ENCODE measurements around the gene ZNF70. TPM values are rescaled to one million over a fixed set of nuclear protein-coding genes. Genes with fewer than 3 reads are reported as not detected.

Gene ZNF70
- total and polyA plus RNA-seq, 2 of the 4 experiments (the other 2 are of a cell fraction), result 2.3 to 4.3 TPM

DNA sequence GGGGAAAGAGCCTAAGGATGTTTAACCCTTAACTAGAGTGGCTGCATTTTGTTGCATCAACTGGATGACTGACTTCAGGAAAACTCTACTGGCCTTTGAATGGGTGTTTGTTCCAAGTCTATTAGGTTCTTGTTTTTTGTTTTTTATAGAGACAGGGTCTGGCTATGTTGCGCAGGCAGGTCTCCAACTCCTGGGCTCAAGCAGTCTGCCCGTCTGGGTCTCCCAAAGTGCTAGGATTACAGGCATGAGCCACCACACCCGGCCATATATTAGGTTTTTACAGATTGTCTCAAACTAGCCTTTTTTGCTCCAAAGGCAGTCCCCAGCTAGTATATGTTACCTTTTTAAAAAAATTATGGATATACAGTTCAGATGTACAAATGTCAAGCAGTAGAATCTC lies 37.0 kb upstream of the ZNF70 start:
- TSS peak; percentile 48 for BruUV-seq (replicated peaks)
- intact Hi-C loops (cut with micrococcal nuclease) (no loop called here), dilution Hi-C loops (cut with HindIII; ENCODE audit: low sequenced_read_pairs, unreplicated experiment) (no loop called here), in situ Hi-C loops (cut with MboI; ENCODE audit: low sequenced_read_pairs) (no loop called here)
- ChIA-PET POLR2A (ENCODE audit: unreplicated experiment) (no interaction called here), CTCF (no interaction called here)
- H3K56ac ChIP-seq (ENCODE audit: extremely low read depth, insufficient read depth, low read length), result no peak overlapping the region
- H3K9ac ChIP-seq (ENCODE audit: low read depth, low read length), result peak overlapping the region; percentile 65; the same call in 1 of the 2 replicates
- H3K4ac ChIP-seq (ENCODE audit: low read depth, low read length), result no peak overlapping the region
- no peak overlapping the region for H3K18ac ChIP-seq (ENCODE audit: low read depth, low read length)
- peak overlapping the region; percentile 76 for H3K4me3 ChIP-seq (ENCODE audit: insufficient read depth, low read depth, low read length)
- H3K27ac ChIP-seq (ENCODE audit: insufficient read depth, low read length), result no peak overlapping the region
- H3K79me1 ChIP-seq (ENCODE audit: low read depth in 1 of 2, low read length in 2 of 2), result peaks cover 37 to 58% of the 10 kb centered on the region in 2 experiments
- H3K9me1 ChIP-seq (ENCODE audit: insufficient read depth, low read length), result peaks cover 21% of the 10 kb centered on the region
- ATAC-seq (ENCODE audit: low read depth) (no peak), DNase-seq (no peak)
- H2BK5ac ChIP-seq (ENCODE audit: low read depth, low read length, poor library complexity, severe bottlenecking), result no peak overlapping the region
- H4K8ac ChIP-seq (ENCODE audit: low read depth in 2 of 2, low read length in 2 of 2), result no peak overlapping the region
- no peaks in the 10 kb centered on the region for H3K27me3 ChIP-seq (ENCODE audit: control insufficient read depth, insufficient read depth, low read length)
- H3K14ac ChIP-seq (replicated peaks; ENCODE audit: low read depth, low read length), result no peak overlapping the region
- peaks cover 23% of the 10 kb centered on the region for H3K4me1 ChIP-seq (ENCODE audit: control insufficient read depth, insufficient read depth, low read length)
- H2BK120ac ChIP-seq (ENCODE audit: low read depth, low read length), result no peak overlapping the region
- no peak overlapping the region for H2BK20ac ChIP-seq (ENCODE audit: low read depth, low read length)
- TF ChIP-seq, protein P1, sequence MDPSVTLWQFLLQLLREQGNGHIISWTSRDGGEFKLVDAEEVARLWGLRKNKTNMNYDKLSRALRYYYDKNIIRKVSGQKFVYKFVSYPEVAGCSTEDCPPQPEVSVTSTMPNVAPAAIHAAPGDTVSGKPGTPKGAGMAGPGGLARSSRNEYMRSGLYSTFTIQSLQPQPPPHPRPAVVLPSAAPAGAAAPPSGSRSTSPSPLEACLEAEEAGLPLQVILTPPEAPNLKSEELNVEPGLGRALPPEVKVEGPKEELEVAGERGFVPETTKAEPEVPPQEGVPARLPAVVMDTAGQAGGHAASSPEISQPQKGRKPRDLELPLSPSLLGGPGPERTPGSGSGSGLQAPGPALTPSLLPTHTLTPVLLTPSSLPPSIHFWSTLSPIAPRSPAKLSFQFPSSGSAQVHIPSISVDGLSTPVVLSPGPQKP (IDR thresholded peaks at IDR 0.05; ENCODE audit: borderline replicate concordance, low read depth, low read length), result no peak
- TF ChIP-seq NFE2L2 (IDR thresholded peaks at IDR 0.05; ENCODE audit: low read depth, low read length), result no peak
- TF ChIP-seq RCOR1 (IDR thresholded peaks at IDR 0.05; ENCODE audit: insufficient replicate concordance, low read length), result no peak
- TF ChIP-seq RFX5 (IDR thresholded peaks at IDR 0.05; ENCODE audit: low read depth, low read length), result no peak
- TF ChIP-seq BHLHE40 (IDR thresholded peaks at IDR 0.05; ENCODE audit: low read depth, low read length), result no peak
- TF ChIP-seq, protein P2, sequence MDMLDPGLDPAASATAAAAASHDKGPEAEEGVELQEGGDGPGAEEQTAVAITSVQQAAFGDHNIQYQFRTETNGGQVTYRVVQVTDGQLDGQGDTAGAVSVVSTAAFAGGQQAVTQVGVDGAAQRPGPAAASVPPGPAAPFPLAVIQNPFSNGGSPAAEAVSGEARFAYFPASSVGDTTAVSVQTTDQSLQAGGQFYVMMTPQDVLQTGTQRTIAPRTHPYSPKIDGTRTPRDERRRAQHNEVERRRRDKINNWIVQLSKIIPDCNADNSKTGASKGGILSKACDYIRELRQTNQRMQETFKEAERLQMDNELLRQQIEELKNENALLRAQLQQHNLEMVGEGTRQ (IDR thresholded peaks at IDR 0.05; ENCODE audit: low read depth, low read length), result no peak
- TF ChIP-seq FOS (IDR thresholded peaks at IDR 0.05; ENCODE audit: low read depth, low read length), result no peak
- no peak for TF ChIP-seq SMC3 (IDR thresholded peaks at IDR 0.05; ENCODE audit: low read depth, low read length)
- no peak for TF ChIP-seq MAFK (IDR thresholded peaks at IDR 0.05; ENCODE audit: low read depth, low read length)
- TF ChIP-seq CEBPB (IDR thresholded peaks at IDR 0.05; ENCODE audit: low read depth, low read length), result no peak
- TF ChIP-seq, protein P3, sequence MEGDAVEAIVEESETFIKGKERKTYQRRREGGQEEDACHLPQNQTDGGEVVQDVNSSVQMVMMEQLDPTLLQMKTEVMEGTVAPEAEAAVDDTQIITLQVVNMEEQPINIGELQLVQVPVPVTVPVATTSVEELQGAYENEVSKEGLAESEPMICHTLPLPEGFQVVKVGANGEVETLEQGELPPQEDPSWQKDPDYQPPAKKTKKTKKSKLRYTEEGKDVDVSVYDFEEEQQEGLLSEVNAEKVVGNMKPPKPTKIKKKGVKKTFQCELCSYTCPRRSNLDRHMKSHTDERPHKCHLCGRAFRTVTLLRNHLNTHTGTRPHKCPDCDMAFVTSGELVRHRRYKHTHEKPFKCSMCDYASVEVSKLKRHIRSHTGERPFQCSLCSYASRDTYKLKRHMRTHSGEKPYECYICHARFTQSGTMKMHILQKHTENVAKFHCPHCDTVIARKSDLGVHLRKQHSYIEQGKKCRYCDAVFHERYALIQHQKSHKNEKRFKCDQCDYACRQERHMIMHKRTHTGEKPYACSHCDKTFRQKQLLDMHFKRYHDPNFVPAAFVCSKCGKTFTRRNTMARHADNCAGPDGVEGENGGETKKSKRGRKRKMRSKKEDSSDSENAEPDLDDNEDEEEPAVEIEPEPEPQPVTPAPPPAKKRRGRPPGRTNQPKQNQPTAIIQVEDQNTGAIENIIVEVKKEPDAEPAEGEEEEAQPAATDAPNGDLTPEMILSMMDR (conservative IDR thresholded peaks at IDR 0.05; ENCODE audit: low read depth, low read length), result no peak
- no peak overlapping the region for H4K91ac ChIP-seq (ENCODE audit: insufficient read depth, low read depth, low read length)
- H2AK5ac ChIP-seq (ENCODE audit: low read depth, low read length), result no peak overlapping the region
- H4K5ac ChIP-seq (ENCODE audit: low read depth, low read length), result no peak overlapping the region
- H2AK9ac ChIP-seq (replicated peaks; ENCODE audit: low read depth, low read length, poor library complexity), result no peak overlapping the region
- H2AFZ ChIP-seq (replicated peaks; ENCODE audit: low read length, poor library complexity), result no peak overlapping the region
- peaks cover 19% of the 10 kb centered on the region for H3K36me3 ChIP-seq (ENCODE audit: control insufficient read depth, insufficient read depth, low read length)
- peaks cover 55% of the 10 kb centered on the region for H4K20me1 ChIP-seq (ENCODE audit: insufficient read depth, low read length)
- peak overlapping the region; percentile 98 for H3K4me2 ChIP-seq (ENCODE audit: low read depth, low read length)
- H2BK15ac ChIP-seq (ENCODE audit: low read depth, low read length), result no peak overlapping the region
- no peaks in the 10 kb centered on the region for H3K9me3 ChIP-seq (ENCODE audit: control insufficient read depth, insufficient read depth, low read length)
- WGBS, 2 experiments (ENCODE audit: extremely low coverage in 2 of 2, insufficient read length in 1 of 2), result no CpG with 5 or more reads among the region's 3 CpGs
- H3K23ac ChIP-seq (ENCODE audit: low read depth, low read length), result peak overlapping the region; percentile 86

Measured in IMR-90 (cell line).